ENCODE results near the gene GCGR. TPM values are rescaled to one million over a fixed set of nuclear protein-coding genes. Genes with fewer than 3 reads are reported as not detected.

GCGR gene
- total and polyA plus RNA-seq, 2 donors (not counting 1 experiment from before 2014, with no cell fraction given), result not detected

GRCh38 chr17:81808778-81809555 is 5.0 kb downstream of the GCGR start:
- H3K9me3 Mint-ChIP-seq (ENCODE audit: insufficient read depth), result no peaks in the 10 kb centered on the region
- TF ChIP-seq CTCF (IDR thresholded peaks at IDR 0.05), result no peak
- TF ChIP-seq EZH2 (IDR thresholded peaks at IDR 0.05; ENCODE audit: borderline replicate concordance, insufficient read depth, low read depth, low read length, poor library complexity, severe bottlenecking), result no peak
- WGBS (ENCODE audit: insufficient coverage), result 81% methylated on average over 20 of the region's 20 CpGs
- Histone ChIP-seq H4K20me1 (ENCODE audit: control insufficient read depth, insufficient read depth, low read length, poor library complexity, severe bottlenecking) (no peaks in the 10 kb centered on the region), H3K9ac (ENCODE audit: low read length) (no peak overlapping the region), H3K27ac (ENCODE audit: low read length in 2 of 2) (no peak overlapping the region), H3K9me3 (ENCODE audit: control extremely low read depth in 1 of 3, control insufficient read depth in 2 of 3, insufficient read depth in 1 of 3, low read length in 2 of 3) (peaks cover 0 to 6% (median 0%) of the 10 kb centered on the region in 3 donors), H2AFZ (ENCODE audit: insufficient read depth, low read depth, low read length, poor library complexity, severe bottlenecking) (no peak overlapping the region), H3K27me3 (replicated peaks in 1 of 4; ENCODE audit: control extremely low read depth in 1 of 4, control insufficient read depth in 3 of 4, insufficient read depth in 4 of 4, low read length in 3 of 4) (peaks cover 0 to 32% (median 5%) of the 10 kb centered on the region in 4 experiments), H3K4me3 (ENCODE audit: control extremely low read depth in 1 of 5, extremely low read depth in 1 of 5, insufficient read depth in 1 of 5, low read depth in 2 of 5, low read length in 4 of 5) (no peak overlapping the region), H3K4me1 (ENCODE audit: control insufficient read depth in 2 of 2, insufficient read depth in 2 of 2, low read length in 2 of 2) (no peaks in the 10 kb centered on the region), H3K36me3 (replicated peaks in 1 of 2; ENCODE audit: control extremely low read depth in 1 of 2, control insufficient read depth in 1 of 2, extremely low read depth in 1 of 2, insufficient read depth in 2 of 2, low read length in 1 of 2) (no peaks in the 10 kb centered on the region), H3K4me2 (replicated peaks; ENCODE audit: low read depth, low read length, poor library complexity, severe bottlenecking) (no peak overlapping the region), H3K79me2 (ENCODE audit: control insufficient read depth, insufficient read depth, low read length) (no peaks in the 10 kb centered on the region)
- ChIA-PET POLR2A (no interaction called here), CTCF (interaction anchor here (0.7 to 0.9 kb wide), 2 partner anchors 74 to 134 kb away, joined by 3 read pairs; no protein-coding TSS in a partner anchor)
- no peak overlapping the region for H3K4me3 Mint-ChIP-seq
- intact Hi-C loops (cut with micrococcal nuclease), result no loop called here
- peaks cover 11% of the 10 kb centered on the region for H3K27me3 Mint-ChIP-seq
- no peak overlapping the region for H3K27ac Mint-ChIP-seq
- H3K4me1 Mint-ChIP-seq, result no peaks in the 10 kb centered on the region
- no peak for DNase-seq
- ATAC-seq (ENCODE audit: low read depth), result no peak

- ChIA-PET CTCF (no interaction called here), POLR2A (no interaction called here)
- Mint-ChIP-seq H3K27ac (no peak overlapping the region), H3K4me3 (no peak overlapping the region), H3K9me3 (ENCODE audit: insufficient read depth) (no peaks in the 10 kb centered on the region), H3K27me3 (peaks cover 11% of the 10 kb centered on the region), H3K4me1 (no peaks in the 10 kb centered on the region)
- DNase-seq (no peak), ATAC-seq (ENCODE audit: low read depth) (no peak)
- intact Hi-C loops (cut with micrococcal nuclease), result no loop called here
- H3K4me2 ChIP-seq (replicated peaks; ENCODE audit: low read depth, low read length, poor library complexity, severe bottlenecking), result no peak overlapping the region
- no peak overlapping the region for H3K4me3 ChIP-seq (ENCODE audit: control extremely low read depth in 1 of 5, extremely low read depth in 1 of 5, insufficient read depth in 1 of 5, low read depth in 2 of 5, low read length in 4 of 5)
- H3K9ac ChIP-seq (ENCODE audit: low read length), result no peak overlapping the region
- H4K20me1 ChIP-seq (ENCODE audit: control insufficient read depth, insufficient read depth, low read length, poor library complexity, severe bottlenecking), result no peaks in the 10 kb centered on the region
- no peak for TF ChIP-seq EZH2 (IDR thresholded peaks at IDR 0.05; ENCODE audit: borderline replicate concordance, insufficient read depth, low read depth, low read length, poor library complexity, severe bottlenecking)
- no peak for TF ChIP-seq CTCF (IDR thresholded peaks at IDR 0.05)
- H3K27me3 ChIP-seq (replicated peaks in 1 of 4; ENCODE audit: control extremely low read depth in 1 of 4, control insufficient read depth in 3 of 4, insufficient read depth in 4 of 4, low read length in 3 of 4), result peaks cover 0 to 31% (median 5%) of the 10 kb centered on the region in 4 experiments
- no peaks in the 10 kb centered on the region for H3K79me2 ChIP-seq (ENCODE audit: control insufficient read depth, insufficient read depth, low read length)
- peaks cover 0 to 6% (median 0%) of the 10 kb centered on the region in 3 donors for H3K9me3 ChIP-seq (ENCODE audit: control extremely low read depth in 1 of 3, control insufficient read depth in 2 of 3, insufficient read depth in 1 of 3, low read length in 2 of 3)
- H2AFZ ChIP-seq (ENCODE audit: insufficient read depth, low read depth, low read length, poor library complexity, severe bottlenecking), result no peak overlapping the region
- no peaks in the 10 kb centered on the region for H3K4me1 ChIP-seq (ENCODE audit: control insufficient read depth in 2 of 2, insufficient read depth in 2 of 2, low read length in 2 of 2)
- no peak overlapping the region for H3K27ac ChIP-seq (ENCODE audit: low read length in 2 of 2)
- H3K36me3 ChIP-seq (replicated peaks in 1 of 2; ENCODE audit: control extremely low read depth in 1 of 2, control insufficient read depth in 1 of 2, extremely low read depth in 1 of 2, insufficient read depth in 2 of 2, low read length in 1 of 2), result no peaks in the 10 kb centered on the region
- 68% methylated on average over 7 of the region's 7 CpGs for WGBS (ENCODE audit: insufficient coverage)
These were observed 5.6 kb downstream of the GCGR start for GRCh38 chr17:81809556-81809998.

All from B cell (primary cell).